H1 (cell line): Measurements from ENCODE around the gene SLC16A9.

Experiments used
- BCL11A ChIP-seq, 2 experiments: IDR thresholded peaks; one replicate each; pipeline ENCODE4 v1.6.1; 2011; ENCODE audit warnings: low read depth in 2 of 2, low read length in 2 of 2, mild to moderate bottlenecking in 2 of 2
- CHD2 ChIP-seq: IDR thresholded peaks from 2 replicates; pipeline ENCODE4 v1.6.1; 2012; ENCODE audit warnings: low read length, improper control_type of control experiment
- CTCF ChIP-seq, 3 experiments: IDR thresholded peaks; 1 replicate in 2 of 3; 2 replicates in 1 of 3; pipeline versions ENCODE4 v1.5.1 to v1.6.1; 2011; ENCODE audit warnings: low read length in 3 of 3, mild to moderate bottlenecking in 3 of 3, inconsistent platforms in 2 of 3, low read depth in 1 of 3, moderate library complexity in 1 of 3; ENCODE audit not compliant: insufficient read depth in 1 of 3; ENCODE audit errors: control extremely low read depth in 1 of 3
- EP300 ChIP-seq, 2 experiments: IDR thresholded peaks; 1 replicate in 1 of 2; 2 replicates in 1 of 2; pipeline ENCODE4 v1.6.1; 2011 to 2012; ENCODE audit warnings: low read depth in 2 of 2, low read length in 2 of 2, mild to moderate bottlenecking in 2 of 2, borderline replicate concordance in 1 of 2, inconsistent platforms in 1 of 2, moderate library complexity in 1 of 2
- EZH2 ChIP-seq: fragments of 200-600 bp; sonication (generic); IDR thresholded peaks from 2 replicates; pipeline ENCODE4 v1.7.1; 2012; ENCODE audit warnings: low read depth, mild to moderate bottlenecking, moderate library complexity, low read length, inconsistent platforms; ENCODE audit not compliant: severe bottlenecking
- HDAC6 ChIP-seq: IDR thresholded peaks from one replicate; pipeline ENCODE4 v1.7.1; 2012; ENCODE audit warnings: low read depth, mild to moderate bottlenecking, inconsistent platforms, low read length, moderate library complexity
- NRF1 ChIP-seq: IDR thresholded peaks from 2 replicates; pipeline ENCODE4 v1.6.1; 2011; ENCODE audit warnings: mild to moderate bottlenecking, low read depth, low read length, improper control_type of control experiment
- POLR2A ChIP-seq, 2 experiments: IDR thresholded peaks; 1 replicate in 1 of 2; 2 replicates in 1 of 2; pipeline ENCODE4 v1.6.1; 2011; ENCODE audit warnings: low read depth in 2 of 2, low read length in 2 of 2, mild to moderate bottlenecking in 2 of 2; ENCODE audit errors: control extremely low read depth in 1 of 2
- RAD21 ChIP-seq, 2 experiments: IDR thresholded peaks in 1 of 2; conservative IDR thresholded peaks in 1 of 2; 2 replicates each; pipeline ENCODE4 v1.6.1; 2011; ENCODE audit warnings: low read depth in 2 of 2, low read length in 2 of 2, improper control_type of control experiment in 1 of 2, inconsistent platforms in 1 of 2, mild to moderate bottlenecking in 1 of 2, moderate library complexity in 1 of 2
- RXRA ChIP-seq: IDR thresholded peaks from 2 replicates; pipeline ENCODE4 v1.6.1; 2011; ENCODE audit warnings: low read depth, mild to moderate bottlenecking, low read length, moderate library complexity; ENCODE audit not compliant: insufficient read depth
- SIN3A ChIP-seq, 2 experiments: IDR thresholded peaks in 1 of 2; conservative IDR thresholded peaks in 1 of 2; 2 replicates each; pipeline ENCODE4 v1.6.1; 2011 to 2012; ENCODE audit warnings: low read length in 2 of 2, improper control_type of control experiment in 1 of 2, low read depth in 1 of 2, mild to moderate bottlenecking in 1 of 2
- SUZ12 ChIP-seq: fragments of 200-600 bp; sonication (generic); IDR thresholded peaks from 2 replicates; pipeline ENCODE4 v1.6.1; 2012; ENCODE audit warnings: mild to moderate bottlenecking, inconsistent platforms, low read length, moderate library complexity, mixed read lengths
- ZNF274 ChIP-seq: IDR thresholded peaks from 2 replicates; pipeline ENCODE4 v1.7.0; 2012; ENCODE audit warnings: low read length, borderline replicate concordance; ENCODE audit errors: extremely low read depth

- TF ChIP-seq ZNF274: no peak
- no peak for TF ChIP-seq POLR2A (IDR thresholded peaks at IDR 0.05; ENCODE audit: control extremely low read depth in 1 of 2, low read depth in 2 of 2, low read length in 2 of 2)
- no peak for TF ChIP-seq EP300 (IDR thresholded peaks at IDR 0.05; ENCODE audit: borderline replicate concordance in 1 of 2, low read depth in 2 of 2, low read length in 2 of 2)
- no peak for TF ChIP-seq SIN3A (conservative IDR thresholded peaks at IDR 0.05 in 1 of 2, IDR thresholded peaks at IDR 0.05 in 1 of 2; ENCODE audit: low read depth in 1 of 2, low read length in 2 of 2)
- no peak for TF ChIP-seq NRF1
- TF ChIP-seq BCL11A (IDR thresholded peaks at IDR 0.05; ENCODE audit: low read depth in 2 of 2, low read length in 2 of 2): no peak
- no peak for TF ChIP-seq CHD2
- no peak for TF ChIP-seq RXRA
- TF ChIP-seq CTCF (IDR thresholded peaks at IDR 0.05; ENCODE audit: control extremely low read depth in 1 of 3, insufficient read depth in 1 of 3, low read depth in 1 of 3, low read length in 3 of 3): no peak
- no peak for TF ChIP-seq HDAC6
- no peak for TF ChIP-seq RAD21 (IDR thresholded peaks at IDR 0.05 in 1 of 2, conservative IDR thresholded peaks at IDR 0.05 in 1 of 2; ENCODE audit: low read depth in 2 of 2, low read length in 2 of 2)
- TF ChIP-seq SUZ12: no peak
- TF ChIP-seq EZH2: no peak
Observed at GRCh38 chr10:59623133-59624121, 86.2 kb downstream of the SLC16A9 start.
